ENCODE data around the gene FOXP1. TPM values are rescaled to one million over a fixed set of nuclear protein-coding genes. Genes with fewer than 3 reads are reported as not detected.

Gene FOXP1
- total and polyA plus RNA-seq, 8 donors = 95.1 to 143 (median 123) TPM

- Histone ChIP-seq H3K27ac (no peak overlapping the region), H3K4me3 (no peak overlapping the region), H3K36me3 (no peaks in the 10 kb centered on the region), H3K4me1 (peaks cover 0 to 9% of the 10 kb centered on the region in 2 donors), H3K9me3 (no peaks in the 10 kb centered on the region), H3K27me3 (no peaks in the 10 kb centered on the region)
- TF ChIP-seq CTCF (IDR thresholded peaks at IDR 0.05) = no peak
- DNase-seq (no peak), ATAC-seq (no peak)
- intact Hi-C loops (cut with DNase I) = no loop called here
Measured at GRCh38 chr3:71559021-71559420, 24.5 kb downstream of the FOXP1 start.

- intact Hi-C loops (cut with DNase I) = no loop called here
- Histone ChIP-seq H3K4me1 (peaks cover 0 to 24% of the 10 kb centered on the region in 2 donors), H3K9me3 (no peaks in the 10 kb centered on the region), H3K4me3 (no peak overlapping the region), H3K36me3 (no peaks in the 10 kb centered on the region), H3K27ac (no peak overlapping the region), H3K27me3 (no peaks in the 10 kb centered on the region)
- TF ChIP-seq CTCF (IDR thresholded peaks at IDR 0.05) = no peak
- no peak for DNase-seq
- ATAC-seq = no peak
Measured at GRCh38 chr3:71554649-71555048, 28.9 kb downstream of the FOXP1 start.

- ATAC-seq = no peak
- Histone ChIP-seq H3K4me3 (no peak overlapping the region), H3K27ac (no peak overlapping the region)
Measured at GRCh38 chr3:71551311-71551919, 32.1 kb downstream of the FOXP1 start.

GRCh38 chr3:71549951-71550350 is 33.6 kb downstream of the FOXP1 start:
- intact Hi-C loops (cut with DNase I) = no loop called here
- ATAC-seq = no peak

More at GRCh38 chr3:71551311-71551919, 32.1 kb downstream of the FOXP1 start:
- H3K4me1 ChIP-seq = peaks cover 6 to 52% of the 10 kb centered on the region in 2 donors
- DNase-seq = no peak
- H3K27me3 ChIP-seq = no peaks in the 10 kb centered on the region
- intact Hi-C loops (cut with DNase I) = no loop called here
- no peaks in the 10 kb centered on the region for H3K9me3 ChIP-seq
- no peak for TF ChIP-seq CTCF (IDR thresholded peaks at IDR 0.05)
- H3K36me3 ChIP-seq = no peaks in the 10 kb centered on the region

More at GRCh38 chr3:71549951-71550350, 33.6 kb downstream of the FOXP1 start:
- H3K36me3 ChIP-seq = no peaks in the 10 kb centered on the region
- no peaks in the 10 kb centered on the region for H3K27me3 ChIP-seq
- peaks cover 6 to 62% of the 10 kb centered on the region in 2 donors for H3K4me1 ChIP-seq
- no peak for DNase-seq
- no peak for TF ChIP-seq CTCF (IDR thresholded peaks at IDR 0.05)
- H3K27ac ChIP-seq = no peak overlapping the region
- H3K4me3 ChIP-seq = no peak overlapping the region
- H3K9me3 ChIP-seq = no peaks in the 10 kb centered on the region
